Measurements from ENCODE around the gene ACSM6.

DNA sequence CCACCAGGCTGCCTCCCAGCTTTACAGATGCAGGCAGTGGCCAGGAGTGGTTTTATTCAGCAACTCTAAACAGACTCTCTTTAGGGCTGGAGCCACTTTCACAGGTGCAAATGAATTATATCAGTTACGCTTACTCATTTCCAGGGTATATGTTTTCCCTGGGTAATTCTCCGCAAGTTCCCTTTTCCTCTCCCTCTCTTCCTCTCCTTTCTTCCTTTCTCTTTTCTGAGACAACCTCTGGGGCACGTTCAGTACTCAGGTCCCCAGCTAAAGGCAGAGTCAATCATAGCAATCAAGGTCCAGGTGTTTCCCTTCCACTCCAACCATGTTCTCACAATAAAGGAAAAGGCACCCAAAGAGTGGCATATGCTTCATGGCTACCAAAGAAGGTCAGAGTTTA lies 55.4 kb downstream of the ACSM6 start:
- TF ChIP-seq, protein P1, sequence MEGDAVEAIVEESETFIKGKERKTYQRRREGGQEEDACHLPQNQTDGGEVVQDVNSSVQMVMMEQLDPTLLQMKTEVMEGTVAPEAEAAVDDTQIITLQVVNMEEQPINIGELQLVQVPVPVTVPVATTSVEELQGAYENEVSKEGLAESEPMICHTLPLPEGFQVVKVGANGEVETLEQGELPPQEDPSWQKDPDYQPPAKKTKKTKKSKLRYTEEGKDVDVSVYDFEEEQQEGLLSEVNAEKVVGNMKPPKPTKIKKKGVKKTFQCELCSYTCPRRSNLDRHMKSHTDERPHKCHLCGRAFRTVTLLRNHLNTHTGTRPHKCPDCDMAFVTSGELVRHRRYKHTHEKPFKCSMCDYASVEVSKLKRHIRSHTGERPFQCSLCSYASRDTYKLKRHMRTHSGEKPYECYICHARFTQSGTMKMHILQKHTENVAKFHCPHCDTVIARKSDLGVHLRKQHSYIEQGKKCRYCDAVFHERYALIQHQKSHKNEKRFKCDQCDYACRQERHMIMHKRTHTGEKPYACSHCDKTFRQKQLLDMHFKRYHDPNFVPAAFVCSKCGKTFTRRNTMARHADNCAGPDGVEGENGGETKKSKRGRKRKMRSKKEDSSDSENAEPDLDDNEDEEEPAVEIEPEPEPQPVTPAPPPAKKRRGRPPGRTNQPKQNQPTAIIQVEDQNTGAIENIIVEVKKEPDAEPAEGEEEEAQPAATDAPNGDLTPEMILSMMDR (IDR thresholded peaks at IDR 0.05) = no peak
- TF ChIP-seq POLR2A (IDR thresholded peaks at IDR 0.05) (no peak), POLR2AphosphoS5 (IDR thresholded peaks at IDR 0.05) (no peak)

Data from stomach (tissue), 4 donors.